ENCODE measurements around the gene SELENOS.
A peak's percentile ranks its signal among the peaks of the same experiment; 100 is the strongest.

Gene SELENOS

DNA sequence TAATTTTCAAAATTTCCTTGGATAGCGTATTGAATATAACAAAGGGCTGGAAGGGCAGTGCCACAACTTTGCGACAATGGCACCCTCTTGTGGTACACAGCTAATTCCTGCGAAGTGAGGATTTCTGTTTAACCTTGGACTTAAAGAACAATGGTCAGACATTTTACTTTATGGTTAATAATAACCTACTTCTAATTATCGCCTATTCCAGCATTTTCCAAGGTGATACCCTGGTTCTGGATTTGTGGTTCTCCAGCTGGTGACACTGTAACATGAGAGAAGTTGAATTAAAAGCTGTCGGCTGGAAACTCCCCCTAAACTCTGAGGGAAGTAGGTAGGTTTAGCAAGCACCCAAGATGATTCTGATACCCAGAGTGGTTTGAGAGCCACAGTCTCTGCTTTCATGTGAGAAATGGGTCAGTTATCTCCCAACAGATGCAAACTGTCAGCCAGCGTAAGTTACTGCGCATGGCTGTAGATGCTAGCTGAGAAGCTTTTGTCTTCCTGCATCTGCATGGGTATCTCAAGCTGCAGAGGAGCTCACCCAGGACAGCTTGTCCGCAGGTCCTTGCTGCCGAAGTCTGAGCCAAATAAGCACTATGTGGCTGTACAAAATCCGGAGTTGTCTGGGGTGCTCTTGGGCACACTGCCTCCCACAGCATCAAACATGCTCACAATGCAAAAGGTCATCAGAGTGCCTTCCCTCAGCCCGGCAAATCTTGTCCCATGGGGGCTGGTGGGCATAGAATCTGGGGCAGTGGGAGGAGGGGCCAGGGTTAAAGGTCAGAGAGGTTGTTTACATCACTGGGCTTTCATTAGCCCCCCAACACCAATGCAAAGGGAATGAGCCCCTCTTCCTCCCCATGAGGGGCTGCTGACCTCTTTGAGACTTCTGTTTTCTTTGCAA is 18.8 kb downstream of the SELENOS start:
- peak; percentile 93 for ATAC-seq
- TF ChIP-seq, protein P1, sequence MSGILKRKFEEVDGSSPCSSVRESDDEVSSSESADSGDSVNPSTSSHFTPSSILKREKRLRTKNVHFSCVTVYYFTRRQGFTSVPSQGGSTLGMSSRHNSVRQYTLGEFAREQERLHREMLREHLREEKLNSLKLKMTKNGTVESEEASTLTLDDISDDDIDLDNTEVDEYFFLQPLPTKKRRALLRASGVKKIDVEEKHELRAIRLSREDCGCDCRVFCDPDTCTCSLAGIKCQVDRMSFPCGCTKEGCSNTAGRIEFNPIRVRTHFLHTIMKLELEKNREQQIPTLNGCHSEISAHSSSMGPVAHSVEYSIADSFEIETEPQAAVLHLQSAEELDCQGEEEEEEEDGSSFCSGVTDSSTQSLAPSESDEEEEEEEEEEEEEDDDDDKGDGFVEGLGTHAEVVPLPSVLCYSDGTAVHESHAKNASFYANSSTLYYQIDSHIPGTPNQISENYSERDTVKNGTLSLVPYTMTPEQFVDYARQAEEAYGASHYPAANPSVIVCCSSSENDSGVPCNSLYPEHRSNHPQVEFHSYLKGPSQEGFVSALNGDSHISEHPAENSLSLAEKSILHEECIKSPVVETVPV (CRISPR knock-in tag; IDR thresholded peaks at IDR 0.05): no peak
- no peak for TF ChIP-seq PPARA (CRISPR knock-in tag; IDR thresholded peaks at IDR 0.05; ENCODE audit: borderline replicate concordance)

DNA sequence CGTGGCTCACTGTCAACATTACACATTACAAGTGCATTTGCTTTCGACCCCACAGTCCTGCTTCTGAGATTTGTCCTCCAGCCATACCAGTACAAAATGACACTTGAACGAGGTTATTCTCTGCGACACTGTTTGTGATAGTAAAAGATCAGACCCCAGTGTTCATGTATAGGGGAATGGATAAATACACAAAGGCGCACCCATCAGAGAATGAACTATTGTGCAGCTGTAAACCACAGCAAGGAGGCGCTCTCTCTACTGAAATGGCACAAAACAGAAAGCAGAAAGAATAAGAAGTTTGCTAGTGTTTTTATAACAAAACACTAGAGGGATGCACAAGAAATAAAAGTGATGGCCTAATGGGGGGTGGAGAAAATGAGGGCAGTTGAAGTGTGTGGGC is 20.5 kb downstream of the SELENOS start:
- ATAC-seq: no peak
- TF ChIP-seq ZFP30 (CRISPR knock-in tag; IDR thresholded peaks at IDR 0.05) (no peak), ISL1 (CRISPR knock-in tag; IDR thresholded peaks at IDR 0.05) (no peak), PPARA (CRISPR knock-in tag; IDR thresholded peaks at IDR 0.05; ENCODE audit: borderline replicate concordance) (no peak), TOX (CRISPR knock-in tag; IDR thresholded peaks at IDR 0.05; ENCODE audit: borderline replicate concordance) (no peak), ESRRG (CRISPR knock-in tag; IDR thresholded peaks at IDR 0.05) (no peak), CSDC2 (CRISPR knock-in tag; IDR thresholded peaks at IDR 0.05) (no peak), OSR1 (CRISPR knock-in tag; IDR thresholded peaks at IDR 0.05) (no peak), RARB (CRISPR knock-in tag; IDR thresholded peaks at IDR 0.05) (no peak)
- TF ChIP-seq, protein P2, sequence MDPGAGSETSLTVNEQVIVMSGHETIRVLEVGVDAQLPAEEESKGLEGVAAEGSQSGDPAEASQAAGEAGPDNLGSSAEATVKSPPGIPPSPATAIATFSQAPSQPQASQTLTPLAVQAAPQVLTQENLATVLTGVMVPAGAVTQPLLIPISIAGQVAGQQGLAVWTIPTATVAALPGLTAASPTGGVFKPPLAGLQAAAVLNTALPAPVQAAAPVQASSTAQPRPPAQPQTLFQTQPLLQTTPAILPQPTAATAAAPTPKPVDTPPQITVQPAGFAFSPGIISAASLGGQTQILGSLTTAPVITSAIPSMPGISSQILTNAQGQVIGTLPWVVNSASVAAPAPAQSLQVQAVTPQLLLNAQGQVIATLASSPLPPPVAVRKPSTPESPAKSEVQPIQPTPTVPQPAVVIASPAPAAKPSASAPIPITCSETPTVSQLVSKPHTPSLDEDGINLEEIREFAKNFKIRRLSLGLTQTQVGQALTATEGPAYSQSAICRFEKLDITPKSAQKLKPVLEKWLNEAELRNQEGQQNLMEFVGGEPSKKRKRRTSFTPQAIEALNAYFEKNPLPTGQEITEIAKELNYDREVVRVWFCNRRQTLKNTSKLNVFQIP (CRISPR knock-in tag; IDR thresholded peaks at IDR 0.05; ENCODE audit: borderline replicate concordance, low read depth): no peak
- TF ChIP-seq, protein P3, sequence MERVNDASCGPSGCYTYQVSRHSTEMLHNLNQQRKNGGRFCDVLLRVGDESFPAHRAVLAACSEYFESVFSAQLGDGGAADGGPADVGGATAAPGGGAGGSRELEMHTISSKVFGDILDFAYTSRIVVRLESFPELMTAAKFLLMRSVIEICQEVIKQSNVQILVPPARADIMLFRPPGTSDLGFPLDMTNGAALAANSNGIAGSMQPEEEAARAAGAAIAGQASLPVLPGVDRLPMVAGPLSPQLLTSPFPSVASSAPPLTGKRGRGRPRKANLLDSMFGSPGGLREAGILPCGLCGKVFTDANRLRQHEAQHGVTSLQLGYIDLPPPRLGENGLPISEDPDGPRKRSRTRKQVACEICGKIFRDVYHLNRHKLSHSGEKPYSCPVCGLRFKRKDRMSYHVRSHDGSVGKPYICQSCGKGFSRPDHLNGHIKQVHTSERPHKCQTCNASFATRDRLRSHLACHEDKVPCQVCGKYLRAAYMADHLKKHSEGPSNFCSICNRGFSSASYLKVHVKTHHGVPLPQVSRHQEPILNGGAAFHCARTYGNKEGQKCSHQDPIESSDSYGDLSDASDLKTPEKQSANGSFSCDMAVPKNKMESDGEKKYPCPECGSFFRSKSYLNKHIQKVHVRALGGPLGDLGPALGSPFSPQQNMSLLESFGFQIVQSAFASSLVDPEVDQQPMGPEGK (CRISPR knock-in tag; IDR thresholded peaks at IDR 0.05; ENCODE audit: borderline replicate concordance): no peak

DNA sequence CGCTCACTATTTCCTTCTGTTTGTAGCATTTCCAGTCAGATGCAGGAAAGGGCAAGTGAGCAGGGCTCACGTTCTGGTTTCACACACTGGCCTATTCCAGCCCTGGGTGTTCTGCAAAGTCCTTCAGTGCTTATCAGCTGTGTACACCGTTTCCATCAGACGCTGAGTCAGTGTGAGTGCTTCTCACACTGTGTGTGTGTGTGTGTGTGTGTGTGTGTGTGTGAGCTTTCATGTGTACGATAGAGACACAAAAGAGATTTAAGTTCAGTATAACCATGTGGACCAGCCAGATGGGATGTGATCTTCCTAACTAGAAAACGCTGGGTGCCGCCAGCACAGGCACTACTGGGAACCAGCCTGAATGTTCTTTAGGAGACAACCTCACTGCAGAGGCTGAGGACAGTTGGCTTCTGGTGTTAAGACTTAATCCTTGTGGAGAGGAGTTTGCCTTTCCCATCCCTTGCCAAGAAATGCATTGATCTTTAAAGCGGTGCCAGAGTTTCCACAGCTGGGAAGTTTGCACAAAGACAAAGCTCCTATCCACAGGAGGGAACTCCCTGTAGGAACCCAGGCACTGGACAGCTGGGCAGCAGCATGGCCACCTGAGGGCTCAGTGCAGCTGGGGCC is 21.6 kb downstream of the SELENOS start:
- no peak for TF ChIP-seq TOX (CRISPR knock-in tag; IDR thresholded peaks at IDR 0.05; ENCODE audit: borderline replicate concordance)
- TF ChIP-seq, protein P4, sequence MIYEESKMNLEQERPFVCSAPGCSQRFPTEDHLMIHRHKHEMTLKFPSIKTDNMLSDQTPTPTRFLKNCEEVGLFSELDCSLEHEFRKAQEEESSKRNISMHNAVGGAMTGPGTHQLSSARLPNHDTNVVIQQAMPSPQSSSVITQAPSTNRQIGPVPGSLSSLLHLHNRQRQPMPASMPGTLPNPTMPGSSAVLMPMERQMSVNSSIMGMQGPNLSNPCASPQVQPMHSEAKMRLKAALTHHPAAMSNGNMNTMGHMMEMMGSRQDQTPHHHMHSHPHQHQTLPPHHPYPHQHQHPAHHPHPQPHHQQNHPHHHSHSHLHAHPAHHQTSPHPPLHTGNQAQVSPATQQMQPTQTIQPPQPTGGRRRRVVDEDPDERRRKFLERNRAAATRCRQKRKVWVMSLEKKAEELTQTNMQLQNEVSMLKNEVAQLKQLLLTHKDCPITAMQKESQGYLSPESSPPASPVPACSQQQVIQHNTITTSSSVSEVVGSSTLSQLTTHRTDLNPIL (CRISPR knock-in tag; IDR thresholded peaks at IDR 0.05; ENCODE audit: low read depth): no peak
- TF ChIP-seq RARB (CRISPR knock-in tag; IDR thresholded peaks at IDR 0.05): no peak
- TF ChIP-seq ZNF70 (CRISPR knock-in tag; IDR thresholded peaks at IDR 0.05): no peak
- no peak for TF ChIP-seq ZFP3 (CRISPR knock-in tag; IDR thresholded peaks at IDR 0.05)
- TF ChIP-seq SNAI2 (CRISPR knock-in tag; IDR thresholded peaks at IDR 0.05): no peak
- TF ChIP-seq, protein P5, sequence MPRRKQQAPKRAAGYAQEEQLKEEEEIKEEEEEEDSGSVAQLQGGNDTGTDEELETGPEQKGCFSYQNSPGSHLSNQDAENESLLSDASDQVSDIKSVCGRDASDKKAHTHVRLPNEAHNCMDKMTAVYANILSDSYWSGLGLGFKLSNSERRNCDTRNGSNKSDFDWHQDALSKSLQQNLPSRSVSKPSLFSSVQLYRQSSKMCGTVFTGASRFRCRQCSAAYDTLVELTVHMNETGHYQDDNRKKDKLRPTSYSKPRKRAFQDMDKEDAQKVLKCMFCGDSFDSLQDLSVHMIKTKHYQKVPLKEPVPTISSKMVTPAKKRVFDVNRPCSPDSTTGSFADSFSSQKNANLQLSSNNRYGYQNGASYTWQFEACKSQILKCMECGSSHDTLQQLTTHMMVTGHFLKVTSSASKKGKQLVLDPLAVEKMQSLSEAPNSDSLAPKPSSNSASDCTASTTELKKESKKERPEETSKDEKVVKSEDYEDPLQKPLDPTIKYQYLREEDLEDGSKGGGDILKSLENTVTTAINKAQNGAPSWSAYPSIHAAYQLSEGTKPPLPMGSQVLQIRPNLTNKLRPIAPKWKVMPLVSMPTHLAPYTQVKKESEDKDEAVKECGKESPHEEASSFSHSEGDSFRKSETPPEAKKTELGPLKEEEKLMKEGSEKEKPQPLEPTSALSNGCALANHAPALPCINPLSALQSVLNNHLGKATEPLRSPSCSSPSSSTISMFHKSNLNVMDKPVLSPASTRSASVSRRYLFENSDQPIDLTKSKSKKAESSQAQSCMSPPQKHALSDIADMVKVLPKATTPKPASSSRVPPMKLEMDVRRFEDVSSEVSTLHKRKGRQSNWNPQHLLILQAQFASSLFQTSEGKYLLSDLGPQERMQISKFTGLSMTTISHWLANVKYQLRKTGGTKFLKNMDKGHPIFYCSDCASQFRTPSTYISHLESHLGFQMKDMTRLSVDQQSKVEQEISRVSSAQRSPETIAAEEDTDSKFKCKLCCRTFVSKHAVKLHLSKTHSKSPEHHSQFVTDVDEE (CRISPR knock-in tag; IDR thresholded peaks at IDR 0.05): no peak
- TF ChIP-seq, protein P2 (CRISPR knock-in tag; IDR thresholded peaks at IDR 0.05; ENCODE audit: borderline replicate concordance, low read depth): no peak
- TF ChIP-seq ISL1 (CRISPR knock-in tag; IDR thresholded peaks at IDR 0.05): no peak
- TF ChIP-seq PPARA (CRISPR knock-in tag; IDR thresholded peaks at IDR 0.05; ENCODE audit: borderline replicate concordance): no peak
- no peak for TF ChIP-seq ZNF565 (CRISPR knock-in tag; conservative IDR thresholded peaks at IDR 0.05; ENCODE audit: low read depth)
- no peak for TF ChIP-seq ARNTL (CRISPR knock-in tag; IDR thresholded peaks at IDR 0.05; ENCODE audit: borderline replicate concordance, low read depth)
- no peak for TF ChIP-seq ZFP30 (CRISPR knock-in tag; IDR thresholded peaks at IDR 0.05)
- TF ChIP-seq ZNF8 (CRISPR knock-in tag; IDR thresholded peaks at IDR 0.05): no peak
- no peak for TF ChIP-seq ZC3H10 (CRISPR knock-in tag; IDR thresholded peaks at IDR 0.05)
- no peak for TF ChIP-seq GLIS3 (CRISPR knock-in tag; IDR thresholded peaks at IDR 0.05)
- no peak for TF ChIP-seq BACH2 (CRISPR knock-in tag; IDR thresholded peaks at IDR 0.05; ENCODE audit: borderline replicate concordance)
- no peak for TF ChIP-seq OSR1 (CRISPR knock-in tag; IDR thresholded peaks at IDR 0.05)
- no peak for TF ChIP-seq CSDC2 (CRISPR knock-in tag; IDR thresholded peaks at IDR 0.05)
- ATAC-seq: no peak
